Skeletal muscle cell (primary cell): ENCODE measurements around the gene MAEA.
"Not testable (repeated sequence)": the region's sequence is repeated elsewhere in the genome, so short reads cannot be mapped to it uniquely, and the experiment has no call there.

Experiments
- DNase-seq: peaks from one replicate; pipeline ENCODE4 v3.0.0-alpha.2; 2010; ENCODE audit warnings: low read depth
- H3K4me3 ChIP-seq: 2 replicates; pipeline ENCODE4 v1.5.1; 2011; ENCODE audit warnings: low read depth, mild to moderate bottlenecking, control low read depth, low read length, moderate library complexity

The MAEA gene

GRCh38 chr4:1316537-1317168 is 27.0 kb downstream of the MAEA start:
- no peak overlapping the region for H3K4me3 ChIP-seq
- no peak for DNase-seq

DNA sequence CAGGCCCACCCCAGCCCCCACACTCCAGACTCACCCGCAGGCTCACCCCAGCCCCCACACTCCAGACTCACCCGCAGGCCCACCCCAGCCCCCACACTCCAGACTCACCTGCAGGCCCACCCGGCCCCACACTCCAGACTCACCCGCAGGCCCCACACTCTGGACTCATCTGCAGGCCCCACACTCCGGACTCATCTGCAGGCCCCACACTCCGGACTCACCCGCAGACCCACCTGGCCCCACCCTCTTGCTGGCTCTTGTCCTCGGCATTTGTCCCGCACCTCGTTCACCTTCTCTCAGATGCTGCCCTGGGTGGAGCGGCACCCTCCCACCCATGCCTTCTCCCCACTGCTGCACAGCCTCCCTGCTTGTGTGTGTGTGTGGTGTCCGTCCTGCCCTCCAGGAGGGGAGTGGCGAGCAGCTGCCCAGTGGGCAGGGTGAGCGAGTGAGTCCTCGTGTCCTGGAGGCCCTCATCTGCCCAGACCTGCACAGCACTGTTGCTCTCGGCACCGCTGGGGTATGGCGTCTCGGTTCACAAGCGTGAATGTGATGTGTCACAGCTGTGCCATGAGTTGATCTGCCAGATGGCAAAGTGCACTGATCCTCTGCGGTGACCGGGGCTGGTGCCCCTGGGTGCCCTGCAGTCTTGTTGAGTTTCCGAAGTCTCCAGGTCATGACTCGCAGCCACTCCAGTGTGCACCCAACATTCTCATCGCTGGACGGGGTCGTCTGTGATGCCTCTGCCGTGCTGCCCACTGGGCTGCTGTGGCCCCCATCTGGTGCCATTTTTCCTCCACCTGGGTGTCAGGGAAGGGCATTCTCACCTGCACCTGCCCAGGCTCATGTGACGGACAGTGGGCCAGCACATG is 27.7 kb downstream of the MAEA start:
- no peak for DNase-seq
- H3K4me3 ChIP-seq: no peak overlapping the region

DNA sequence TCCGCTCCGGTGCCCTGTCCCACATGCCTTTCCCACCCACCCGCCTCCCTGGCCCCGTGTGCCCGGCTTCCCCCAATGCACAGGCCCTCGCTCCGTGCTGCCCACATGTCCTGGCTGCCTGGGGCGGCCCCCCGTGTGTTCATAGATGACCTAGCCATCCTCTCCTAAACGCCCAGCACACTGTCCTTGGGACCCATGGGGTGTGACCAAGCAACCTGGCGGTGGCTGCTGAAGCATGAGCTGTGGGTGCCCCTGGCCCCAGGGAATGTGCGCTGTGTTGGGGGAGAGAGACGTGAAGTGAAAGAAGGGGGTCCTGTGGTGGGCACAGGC is 28.3 kb downstream of the MAEA start:
- H3K4me3 ChIP-seq: no peak overlapping the region
- DNase-seq: no peak

- DNase-seq: no peak
- no peak overlapping the region for H3K4me3 ChIP-seq
These were observed 29.0 kb downstream of the MAEA start for GRCh38 chr4:1318488-1319213.

DNA sequence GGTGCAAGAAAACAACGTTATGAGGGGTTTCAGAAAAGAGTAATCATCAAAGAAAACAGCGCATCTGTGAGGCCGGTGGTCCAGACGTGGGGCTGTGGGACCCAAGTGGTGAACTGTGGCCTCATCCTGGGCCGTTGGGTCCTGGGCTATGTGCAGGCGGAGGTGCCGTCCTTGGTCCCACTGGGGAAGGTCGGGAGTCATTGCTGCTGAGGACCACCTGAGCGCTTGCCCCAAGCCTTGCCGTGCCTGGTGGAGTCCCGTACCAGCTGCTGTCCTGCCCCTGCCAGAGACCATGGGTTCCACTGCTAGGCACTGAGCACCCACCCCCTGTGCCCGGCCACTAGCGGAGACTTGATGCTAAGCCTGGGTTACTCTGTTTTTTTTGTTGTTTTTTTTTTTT is 31.8 kb downstream of the MAEA start:
- no peak overlapping the region for H3K4me3 ChIP-seq
- no peak for DNase-seq

DNA sequence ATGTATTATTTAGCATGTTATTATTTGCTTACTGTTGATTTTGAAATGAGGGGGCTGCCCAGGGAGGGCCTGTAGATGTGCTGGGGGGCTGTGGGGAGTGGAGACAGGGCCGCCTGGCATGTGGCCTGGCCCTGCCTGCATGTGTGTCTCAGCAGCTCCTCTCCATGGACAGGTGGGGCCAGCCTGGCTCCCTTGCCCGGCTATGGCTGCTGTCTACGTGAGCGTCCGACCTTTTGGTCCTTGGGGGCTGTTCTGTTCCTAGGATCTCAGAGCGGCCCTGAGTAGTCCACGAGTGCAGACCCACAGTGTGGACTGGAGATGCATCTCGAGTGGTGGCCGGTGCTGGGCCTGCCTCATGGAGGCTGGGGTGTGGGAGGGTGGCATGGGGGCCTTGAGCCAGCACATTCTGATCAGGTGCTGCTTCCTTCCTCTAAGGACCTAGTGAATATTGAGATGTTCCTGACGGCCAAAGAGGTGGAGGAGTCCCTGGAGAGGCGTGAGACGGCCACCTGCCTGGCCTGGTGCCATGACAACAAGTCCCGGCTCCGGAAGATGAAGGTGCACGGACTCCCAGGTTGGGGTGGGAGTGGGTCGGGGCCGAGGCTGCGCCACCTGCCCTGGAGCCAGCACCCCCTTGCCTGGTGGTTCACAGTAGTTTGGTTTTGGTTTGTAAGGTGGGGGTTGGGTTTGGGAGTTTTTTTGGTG is 32.4 kb downstream of the MAEA start:
- DNase-seq: no peak
- H3K4me3 ChIP-seq: no peak overlapping the region

- no peak for DNase-seq
- H3K4me3 ChIP-seq: no peak overlapping the region
These were observed 33.6 kb downstream of the MAEA start for GRCh38 chr4:1323280-1323634.

- H3K4me3 ChIP-seq: no peak overlapping the region
- peak; percentile 77 for DNase-seq
These were observed 34.1 kb downstream of the MAEA start for GRCh38 chr4:1323635-1324442.

GRCh38 chr4:1324443-1325175 is 34.9 kb downstream of the MAEA start:
- H3K4me3 ChIP-seq, DNase-seq: not testable (repeated sequence)

DNA sequence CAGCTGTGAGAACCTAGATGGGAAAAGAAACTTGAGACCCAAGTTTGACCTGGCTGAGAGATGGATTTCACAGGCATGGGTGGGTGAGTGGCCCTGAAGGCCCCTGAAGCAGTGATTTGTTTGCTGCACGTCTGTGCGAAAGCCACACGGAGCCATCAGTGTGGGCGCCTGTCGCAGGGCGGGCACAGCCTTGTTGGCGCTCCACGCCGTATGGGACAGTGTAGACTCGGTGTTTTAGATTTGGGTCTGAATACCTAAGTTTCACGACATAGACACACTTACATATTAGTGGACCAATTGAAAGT is 35.4 kb downstream of the MAEA start:
- no peak for DNase-seq
- no peak overlapping the region for H3K4me3 ChIP-seq

DNA sequence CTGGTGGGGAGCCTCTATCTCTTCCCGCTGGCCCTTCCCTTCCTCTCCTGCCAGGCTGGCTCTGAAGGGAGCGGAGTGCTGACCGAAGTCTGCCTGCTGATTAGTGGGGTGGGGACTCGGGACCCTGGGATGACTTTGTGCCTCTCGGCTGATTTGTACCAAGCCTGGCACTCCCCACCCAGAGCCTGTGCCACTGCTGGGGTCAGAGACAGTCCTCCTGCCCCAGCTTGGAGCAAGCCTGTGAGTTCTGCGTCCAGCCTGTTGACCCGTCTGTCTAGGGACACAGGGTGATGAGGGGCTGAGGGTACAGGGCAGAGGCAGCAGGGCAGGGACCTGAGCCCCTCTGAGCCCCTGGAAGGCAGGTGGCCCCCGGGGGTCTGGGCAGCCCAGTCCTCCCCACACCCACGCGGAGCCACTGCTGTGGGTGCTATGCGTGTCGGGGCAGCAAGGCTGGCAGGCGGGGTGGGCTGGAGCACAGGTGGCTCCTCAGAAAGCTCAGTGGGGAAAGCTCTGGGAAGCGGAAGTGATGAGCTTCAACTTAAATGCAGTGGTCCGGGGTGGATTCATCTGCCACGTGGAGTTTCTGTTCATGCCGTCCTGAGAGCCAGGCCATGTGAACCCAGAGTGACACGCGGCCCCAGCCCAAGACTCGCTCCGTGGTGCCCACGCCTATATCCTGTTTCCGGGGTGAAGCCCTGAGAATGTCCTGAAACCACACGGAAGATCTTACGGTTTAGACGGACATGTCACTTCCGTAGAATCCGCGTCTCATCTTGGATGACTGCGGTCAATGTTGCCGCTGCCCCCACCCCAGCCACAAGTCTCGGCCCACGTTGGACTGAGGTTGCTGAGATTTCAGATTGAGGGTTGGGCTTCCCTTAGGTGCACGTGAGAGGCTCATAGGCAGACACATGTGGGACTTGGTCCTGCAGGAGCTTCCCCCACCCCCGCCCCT is 36.3 kb downstream of the MAEA start:
- DNase-seq: no peak
- no peak overlapping the region for H3K4me3 ChIP-seq

DNA sequence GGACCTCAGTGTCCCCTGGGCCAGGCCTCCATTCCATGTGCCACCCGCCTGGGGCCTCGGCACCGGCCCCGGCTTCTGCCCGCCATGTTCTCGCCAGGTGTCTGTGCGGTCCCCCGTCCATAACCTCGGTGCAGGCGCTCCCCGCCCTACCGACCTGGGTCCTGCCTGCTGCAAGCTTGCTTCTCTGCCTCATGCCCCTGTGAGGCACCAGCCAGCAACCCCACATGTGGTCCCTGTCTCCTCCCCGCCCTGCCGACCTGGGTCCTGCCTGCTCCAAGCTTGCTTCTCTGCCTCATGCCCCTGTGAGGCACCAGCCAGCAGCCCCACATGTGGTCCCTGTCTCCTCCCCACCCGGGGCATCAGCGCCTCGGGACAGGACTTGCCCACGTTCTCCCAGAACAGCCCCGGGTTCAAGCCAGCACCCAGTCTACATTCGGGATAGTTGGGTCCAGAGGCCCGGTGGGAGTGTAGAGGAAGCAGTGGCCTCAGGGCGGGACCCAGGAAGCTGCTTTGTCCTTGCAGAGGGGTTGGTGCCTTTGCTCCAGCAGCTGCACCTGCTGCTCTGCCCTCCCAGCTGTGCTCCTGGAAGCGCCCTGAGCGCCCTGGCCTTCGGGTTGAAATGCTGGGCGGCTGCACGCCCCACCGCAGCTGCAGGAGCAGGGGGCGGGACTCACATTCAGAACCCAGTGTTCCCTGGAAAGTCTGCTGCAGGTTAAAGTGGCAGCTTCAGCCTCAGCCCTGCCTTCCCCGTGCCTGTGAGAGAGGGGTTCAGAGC is 37.2 kb downstream of the MAEA start:
- DNase-seq: no peak
- H3K4me3 ChIP-seq: no peak overlapping the region

DNA sequence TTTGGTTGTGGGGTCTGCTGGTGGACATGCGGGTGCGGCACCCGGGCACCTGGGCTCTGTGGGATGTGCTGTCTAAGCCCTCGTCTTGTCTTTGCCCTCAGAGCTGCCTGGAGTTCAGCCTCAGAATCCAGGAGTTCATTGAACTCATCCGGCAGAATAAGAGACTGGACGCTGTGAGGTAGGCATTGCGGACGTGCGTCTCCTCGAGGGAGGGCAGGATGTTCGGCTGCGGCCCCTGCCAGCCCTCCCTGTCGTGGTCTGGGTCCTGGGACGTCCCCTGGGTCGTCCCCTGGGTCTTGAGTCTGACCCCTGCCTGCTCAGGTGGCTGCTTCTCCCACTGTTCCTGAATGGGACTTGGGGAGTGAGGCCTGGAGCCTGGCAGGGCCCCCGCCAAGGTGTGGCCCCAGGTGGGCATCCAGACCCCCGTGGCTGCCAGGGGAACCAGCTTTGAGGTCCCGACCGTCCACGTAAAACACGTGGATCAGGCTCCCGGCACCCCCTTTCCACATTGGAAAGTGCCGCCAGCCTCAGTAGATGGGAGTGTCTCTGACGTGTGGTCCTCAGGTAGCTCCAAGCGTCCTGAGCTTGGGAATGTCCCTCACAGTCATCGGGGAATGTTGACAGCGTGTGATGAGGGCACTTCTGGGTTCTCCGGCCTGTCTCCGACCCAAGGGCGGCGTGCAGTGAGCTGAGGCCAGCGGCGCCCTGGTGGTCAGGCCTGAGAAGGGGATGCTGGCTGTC is 38.0 kb downstream of the MAEA start:
- no peak for DNase-seq

GRCh38 chr4:1328267-1329155 is 38.8 kb downstream of the MAEA start:
- no peak overlapping the region for H3K4me3 ChIP-seq

More for the DNA sequence above, 38.0 kb downstream of the MAEA start:
- no peak overlapping the region for H3K4me3 ChIP-seq

More at GRCh38 chr4:1328267-1329155, 38.8 kb downstream of the MAEA start:
- no peak for DNase-seq
